Ishikawa (cell line): ENCODE data around the gene AMFR.

Experiments
- CEBPB ChIP-seq: IDR thresholded peaks from 2 replicates; pipeline ENCODE4 v1.6.1; 2012
- CREB1 ChIP-seq: IDR thresholded peaks from 2 replicates; pipeline ENCODE4 v1.6.1; 2012; ENCODE audit warnings: low read depth
- EGR1 ChIP-seq: IDR thresholded peaks from 2 replicates; pipeline ENCODE4 v1.6.1; 2012
- EP300 ChIP-seq: IDR thresholded peaks from 2 replicates; pipeline ENCODE4 v1.6.1; 2012; ENCODE audit warnings: borderline replicate concordance
- FOXM1 ChIP-seq: IDR thresholded peaks from 2 replicates; pipeline ENCODE4 v1.6.1; 2012; ENCODE audit warnings: low read depth, borderline replicate concordance
- NFIC ChIP-seq: IDR thresholded peaks from 2 replicates; pipeline ENCODE4 v1.6.1; 2012
- RAD21 ChIP-seq: IDR thresholded peaks from 2 replicates; pipeline ENCODE4 v1.6.1; 2012; ENCODE audit warnings: low read depth
- TAF1 ChIP-seq: IDR thresholded peaks from 2 replicates; pipeline ENCODE4 v1.6.1; 2012; ENCODE audit warnings: low read depth, mild to moderate bottlenecking
- TCF12 ChIP-seq: IDR thresholded peaks from 2 replicates; pipeline ENCODE4 v1.6.1; 2012; ENCODE audit warnings: low read depth
- TEAD4 ChIP-seq: IDR thresholded peaks from 2 replicates; pipeline ENCODE4 v1.6.1; 2012
- YY1 ChIP-seq: IDR thresholded peaks from 2 replicates; pipeline ENCODE4 v1.6.1; 2012; ENCODE audit warnings: low read depth
- ZBTB7A ChIP-seq: IDR thresholded peaks from 2 replicates; pipeline ENCODE4 v1.6.1; 2012; ENCODE audit warnings: low read depth
- TF ChIP-seq, protein P1 (sequence below): IDR thresholded peaks from 2 replicates; pipeline ENCODE4 v1.6.1; 2012; ENCODE audit warnings: low read depth, mild to moderate bottlenecking
- TF ChIP-seq, protein P2 (sequence below): IDR thresholded peaks from 2 replicates; pipeline ENCODE4 v1.6.1; 2012
- TF ChIP-seq, protein P3 (sequence below): IDR thresholded peaks from 2 replicates; pipeline ENCODE4 v1.6.1; 2012

Gene AMFR

DNA sequence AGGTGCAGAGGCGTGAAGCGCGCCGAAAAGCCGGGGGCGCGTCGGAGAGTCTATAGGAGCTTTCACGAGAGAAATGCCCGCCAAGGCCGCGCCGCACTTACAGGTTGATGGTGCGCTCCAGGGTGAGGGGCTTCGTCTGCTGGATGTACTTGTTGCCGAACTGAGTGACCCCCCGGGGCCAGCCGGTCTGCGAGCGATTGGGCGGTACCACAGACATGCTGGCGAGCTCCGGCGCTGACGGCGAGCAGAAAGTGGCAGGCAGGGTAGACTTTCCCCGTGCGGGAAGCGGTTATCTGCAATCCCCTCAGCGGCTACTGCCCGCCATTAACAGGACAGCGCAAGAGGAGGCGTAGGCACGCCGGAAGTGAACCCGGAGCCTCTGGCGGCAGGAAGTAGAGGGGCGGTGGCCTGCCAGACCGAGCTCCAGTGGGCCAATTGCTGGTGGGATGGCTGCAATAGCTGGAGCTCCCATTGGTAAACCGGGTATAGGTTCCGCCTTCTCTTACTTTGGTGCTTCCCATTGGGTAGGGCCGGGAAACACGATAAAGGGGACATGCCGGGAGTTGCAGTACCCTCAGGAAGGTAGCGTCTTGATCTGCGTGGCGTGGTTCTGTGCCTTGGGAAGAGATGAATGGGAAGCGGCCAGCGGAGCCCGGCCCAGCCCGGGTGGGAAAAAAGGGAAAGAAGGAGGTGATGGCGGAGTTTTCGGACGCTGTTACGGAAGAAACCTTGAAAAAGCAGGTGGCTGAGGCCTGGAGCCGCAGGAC is 25.8 kb upstream of the AMFR start, which contains the start of the genes NUDT21 and OGFOD1:
Gene NUDT21 (minus strand): TSS at position 347 of the 767 bp plus-strand sequence. CDS start 130 bp downstream, at position 217.
Gene OGFOD1 (plus strand): TSS at position 569 of the 767 bp plus-strand sequence. CDS start 59 bp downstream, at position 628.
- TF ChIP-seq CREB1 (no peak; the same call in 1 of the 2 replicates), RAD21 (no peak), ZBTB7A (no peak), NFIC (no peak), TCF12 (peak; percentile 31; the same call in 1 of the 2 replicates), CEBPB (no peak), TAF1 (peak; percentile 85), EP300 (no peak), YY1 (peak; percentile 95), EGR1 (peak; percentile 57; the same call in 1 of the 2 replicates), FOXM1 (no peak), TEAD4 (no peak)
- TF ChIP-seq, protein P1, sequence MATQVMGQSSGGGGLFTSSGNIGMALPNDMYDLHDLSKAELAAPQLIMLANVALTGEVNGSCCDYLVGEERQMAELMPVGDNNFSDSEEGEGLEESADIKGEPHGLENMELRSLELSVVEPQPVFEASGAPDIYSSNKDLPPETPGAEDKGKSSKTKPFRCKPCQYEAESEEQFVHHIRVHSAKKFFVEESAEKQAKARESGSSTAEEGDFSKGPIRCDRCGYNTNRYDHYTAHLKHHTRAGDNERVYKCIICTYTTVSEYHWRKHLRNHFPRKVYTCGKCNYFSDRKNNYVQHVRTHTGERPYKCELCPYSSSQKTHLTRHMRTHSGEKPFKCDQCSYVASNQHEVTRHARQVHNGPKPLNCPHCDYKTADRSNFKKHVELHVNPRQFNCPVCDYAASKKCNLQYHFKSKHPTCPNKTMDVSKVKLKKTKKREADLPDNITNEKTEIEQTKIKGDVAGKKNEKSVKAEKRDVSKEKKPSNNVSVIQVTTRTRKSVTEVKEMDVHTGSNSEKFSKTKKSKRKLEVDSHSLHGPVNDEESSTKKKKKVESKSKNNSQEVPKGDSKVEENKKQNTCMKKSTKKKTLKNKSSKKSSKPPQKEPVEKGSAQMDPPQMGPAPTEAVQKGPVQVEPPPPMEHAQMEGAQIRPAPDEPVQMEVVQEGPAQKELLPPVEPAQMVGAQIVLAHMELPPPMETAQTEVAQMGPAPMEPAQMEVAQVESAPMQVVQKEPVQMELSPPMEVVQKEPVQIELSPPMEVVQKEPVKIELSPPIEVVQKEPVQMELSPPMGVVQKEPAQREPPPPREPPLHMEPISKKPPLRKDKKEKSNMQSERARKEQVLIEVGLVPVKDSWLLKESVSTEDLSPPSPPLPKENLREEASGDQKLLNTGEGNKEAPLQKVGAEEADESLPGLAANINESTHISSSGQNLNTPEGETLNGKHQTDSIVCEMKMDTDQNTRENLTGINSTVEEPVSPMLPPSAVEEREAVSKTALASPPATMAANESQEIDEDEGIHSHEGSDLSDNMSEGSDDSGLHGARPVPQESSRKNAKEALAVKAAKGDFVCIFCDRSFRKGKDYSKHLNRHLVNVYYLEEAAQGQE = 0 out of 2 replicates have a peak, but pooled peaks have one; percentile 17
- TF ChIP-seq, protein P2, sequence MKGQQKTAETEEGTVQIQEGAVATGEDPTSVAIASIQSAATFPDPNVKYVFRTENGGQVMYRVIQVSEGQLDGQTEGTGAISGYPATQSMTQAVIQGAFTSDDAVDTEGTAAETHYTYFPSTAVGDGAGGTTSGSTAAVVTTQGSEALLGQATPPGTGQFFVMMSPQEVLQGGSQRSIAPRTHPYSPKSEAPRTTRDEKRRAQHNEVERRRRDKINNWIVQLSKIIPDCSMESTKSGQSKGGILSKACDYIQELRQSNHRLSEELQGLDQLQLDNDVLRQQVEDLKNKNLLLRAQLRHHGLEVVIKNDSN = no peak
- TF ChIP-seq, protein P3, sequence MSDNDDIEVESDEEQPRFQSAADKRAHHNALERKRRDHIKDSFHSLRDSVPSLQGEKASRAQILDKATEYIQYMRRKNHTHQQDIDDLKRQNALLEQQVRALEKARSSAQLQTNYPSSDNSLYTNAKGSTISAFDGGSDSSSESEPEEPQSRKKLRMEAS = peak; percentile 28

DNA sequence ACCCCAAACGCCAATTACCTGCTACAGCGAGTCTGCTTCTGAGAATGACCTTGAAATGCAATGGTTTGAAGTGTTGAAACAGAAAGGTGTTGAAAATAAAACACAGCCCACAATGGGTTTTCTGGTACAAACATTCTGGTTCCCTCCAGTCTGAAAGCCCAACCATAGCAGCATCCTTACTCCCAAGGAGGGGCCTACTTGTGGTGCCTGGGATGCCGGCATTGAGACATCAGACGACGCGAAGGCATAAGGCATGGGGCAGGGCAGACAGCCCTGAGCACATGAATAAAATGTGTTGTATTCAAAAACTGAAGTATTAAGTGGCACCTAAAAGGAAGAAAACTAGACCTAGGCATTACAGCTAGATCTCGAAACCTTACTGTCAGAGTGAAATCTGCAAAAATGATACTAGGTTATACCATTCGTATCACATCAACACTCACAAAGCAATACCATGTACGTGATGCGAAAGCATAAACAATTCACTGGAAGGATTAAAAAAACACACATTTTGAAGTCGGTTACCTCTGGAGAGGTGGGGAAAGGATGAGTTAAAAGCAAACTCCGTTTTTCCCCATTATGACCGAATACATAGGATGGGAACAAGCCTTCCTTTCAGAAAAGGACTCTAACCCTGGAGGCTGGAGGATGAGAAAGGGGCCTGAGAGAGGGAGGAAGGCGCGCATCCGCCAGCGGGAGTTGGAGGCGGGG is 25.1 kb upstream of the AMFR start:
- TF ChIP-seq, protein P3 = no peak
- TF ChIP-seq RAD21 (no peak), TEAD4 (no peak), ZBTB7A (no peak), TAF1 (no peak), TCF12 (no peak), FOXM1 (no peak), EP300 (no peak)
- TF ChIP-seq, protein P1 = no peak

DNA sequence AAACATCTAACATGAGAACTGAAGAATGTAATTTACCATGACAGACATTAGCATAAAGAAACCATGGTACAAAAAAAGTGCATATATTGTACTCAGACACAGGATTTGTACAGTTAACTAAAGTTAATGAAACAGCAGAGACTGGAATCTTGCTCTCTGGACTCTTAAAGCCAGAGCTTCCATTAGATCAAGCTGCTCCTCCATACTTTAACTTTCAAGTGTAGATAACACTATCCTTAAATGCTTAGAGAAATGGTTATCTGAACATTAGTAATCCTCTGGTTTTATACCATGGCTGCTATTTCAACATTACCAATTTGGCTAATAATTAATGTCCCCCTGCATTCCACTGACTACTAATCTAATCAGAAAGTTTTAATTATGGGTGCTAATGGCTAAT is 22.7 kb upstream of the AMFR start:
- TF ChIP-seq NFIC (no peak), CEBPB (no peak), FOXM1 (no peak)

DNA sequence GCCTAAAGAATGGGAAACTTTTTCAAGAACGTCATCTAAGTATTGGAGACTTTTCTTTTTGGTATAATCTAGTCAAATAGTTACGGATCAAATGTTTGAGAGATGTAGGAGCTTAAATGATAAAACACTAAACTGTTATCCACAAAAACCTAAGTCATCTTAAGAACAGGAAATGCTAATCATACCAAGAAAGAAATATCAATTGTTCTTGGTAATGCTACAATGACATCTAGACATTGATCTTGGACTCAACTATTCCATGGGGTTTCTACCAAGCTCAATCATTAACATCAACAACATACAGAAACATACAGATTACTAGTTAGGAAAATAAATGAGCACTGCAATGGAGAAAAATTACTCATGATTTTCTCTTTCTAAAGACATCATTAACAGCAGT is 21.9 kb upstream of the AMFR start:
- TF ChIP-seq CEBPB (no peak), EP300 (no peak), TCF12 (no peak), TEAD4 (no peak), ZBTB7A (no peak), RAD21 (no peak), EGR1 (no peak), CREB1 (no peak), NFIC (no peak), YY1 (no peak), TAF1 (no peak)
- TF ChIP-seq, protein P3 = no peak
- TF ChIP-seq, protein P1 = no peak
- TF ChIP-seq, protein P2 = no peak
